NCI-H748 treated with DMSO at 0.1 percent for 48 hours (cell line): ENCODE measurements around the gene CCSER1.
"Not testable (repeated sequence)": the region's sequence is repeated elsewhere in the genome, so short reads cannot be mapped to it uniquely, and the experiment has no call there.

Experiments
- DNase-seq: peaks from one replicate; lab custom pipeline; 2025; lab: John Stamatoyannopoulos, UW

The CCSER1 gene

DNA sequence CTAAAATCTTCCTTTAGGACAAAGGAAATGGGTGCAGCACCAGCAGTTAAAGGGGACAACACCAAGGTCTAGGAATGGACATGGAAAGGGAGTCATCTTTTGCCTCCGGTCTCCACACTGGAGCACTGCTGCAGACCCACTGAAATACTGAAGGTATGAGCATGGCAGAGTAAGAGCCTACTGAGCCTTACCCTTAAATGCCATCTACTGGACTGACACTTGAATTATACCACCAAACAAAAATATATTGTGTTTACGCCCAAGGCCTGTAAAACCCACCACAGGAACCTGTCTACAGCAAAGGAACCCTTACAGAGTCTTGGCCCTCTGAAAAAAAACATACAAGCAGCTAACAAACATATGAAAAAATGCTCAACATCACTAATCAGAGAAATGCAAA, 443.4 kb downstream of the CCSER1 start:
- DNase-seq: no peak

DNA sequence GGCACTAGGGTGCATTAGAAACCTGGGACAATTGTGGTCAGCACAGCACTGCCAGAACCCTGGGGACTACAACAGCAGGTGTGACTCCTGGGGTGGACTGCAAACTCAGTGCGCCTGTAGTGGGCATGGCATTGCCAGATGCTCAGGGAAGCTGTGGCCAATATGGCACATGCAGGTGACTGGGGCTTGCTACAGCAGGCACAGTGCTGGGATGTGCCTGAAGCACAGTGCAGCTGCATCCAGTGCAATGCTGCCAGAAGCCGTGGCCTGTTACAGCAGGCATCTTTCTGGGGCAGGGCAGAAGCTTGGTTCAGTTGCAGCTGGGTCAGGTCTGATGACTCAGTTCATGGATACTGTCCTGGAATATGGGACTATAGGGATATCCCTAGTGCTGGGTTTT, 445.8 kb downstream of the CCSER1 start:
- DNase-seq: no peak

DNA sequence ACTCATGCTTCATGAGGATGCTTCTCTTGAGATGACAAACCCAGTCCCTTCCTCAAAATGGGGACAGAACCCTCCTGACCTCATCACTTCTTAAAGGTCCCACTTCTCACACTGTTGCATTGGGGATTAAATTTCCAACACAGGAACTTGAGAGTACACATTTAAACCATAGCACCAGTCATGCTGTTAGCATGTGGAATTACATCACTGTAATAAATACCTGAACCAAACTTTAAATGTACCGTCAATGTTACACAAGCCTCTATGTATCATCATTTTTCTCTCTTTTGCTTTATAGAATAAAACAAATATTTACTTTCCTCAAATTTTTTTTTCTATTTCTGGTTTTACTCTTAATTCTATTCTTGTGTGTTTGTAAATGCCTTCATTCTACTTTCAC, 448.2 kb downstream of the CCSER1 start:
- DNase-seq: no peak

DNA sequence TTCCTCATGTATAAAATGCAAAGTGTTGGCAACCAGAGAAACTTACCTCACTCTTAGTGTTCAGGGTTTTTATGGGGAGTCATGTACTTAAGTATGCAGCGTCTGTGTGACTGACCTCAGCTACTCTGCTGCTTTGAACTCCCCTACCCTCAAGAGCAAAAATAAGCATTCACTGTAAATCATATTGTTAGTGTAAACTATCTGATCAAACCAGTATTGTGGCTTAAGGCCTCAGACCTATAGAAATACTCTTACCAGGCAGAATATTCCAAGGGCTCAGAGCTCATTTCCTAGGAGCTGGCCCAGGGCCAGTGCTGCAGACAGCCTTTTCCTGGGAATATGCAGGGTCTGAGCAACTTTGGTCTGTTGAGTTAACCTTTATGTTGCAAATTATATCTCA, 453.1 kb downstream of the CCSER1 start:
- DNase-seq: no peak

DNA sequence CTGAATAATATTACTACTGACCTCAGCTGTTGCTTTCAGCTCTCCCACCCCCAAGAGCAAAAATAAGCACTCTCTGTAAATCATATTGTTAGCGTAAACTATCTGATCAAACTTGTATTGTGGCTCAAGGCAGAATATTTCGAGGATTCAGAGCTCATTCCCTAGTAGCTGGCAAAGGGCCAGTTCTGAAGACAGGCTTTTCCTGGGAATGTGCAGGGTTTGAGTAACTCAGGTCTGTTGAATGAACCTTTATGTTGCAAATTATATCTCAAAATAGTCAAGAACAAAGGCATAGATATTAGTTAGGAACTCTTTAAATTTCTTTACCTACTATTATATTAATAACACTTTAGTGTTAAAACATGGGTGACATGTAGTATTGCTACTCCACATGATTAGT, 454.9 kb downstream of the CCSER1 start:
- DNase-seq: no peak

DNA sequence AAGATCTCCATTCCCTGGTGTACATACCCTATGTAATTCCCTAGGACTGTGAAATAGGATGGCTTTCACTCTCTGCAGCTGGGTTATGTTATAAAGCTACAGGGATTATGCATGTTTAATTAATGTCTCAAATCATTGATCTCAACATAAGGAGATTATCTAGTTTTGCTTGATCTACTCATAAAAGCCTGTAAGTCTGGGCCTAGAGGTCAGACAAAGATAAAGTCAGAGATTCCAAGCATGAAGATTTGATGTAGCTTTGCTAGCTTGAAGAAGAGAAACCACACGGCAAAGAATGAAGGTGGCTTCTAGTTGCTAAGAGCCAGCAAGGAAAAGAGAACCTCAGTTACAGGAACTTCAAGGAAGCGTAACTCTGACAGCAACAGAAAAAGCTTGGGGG, 456.9 kb downstream of the CCSER1 start:
- DNase-seq: no peak

DNA sequence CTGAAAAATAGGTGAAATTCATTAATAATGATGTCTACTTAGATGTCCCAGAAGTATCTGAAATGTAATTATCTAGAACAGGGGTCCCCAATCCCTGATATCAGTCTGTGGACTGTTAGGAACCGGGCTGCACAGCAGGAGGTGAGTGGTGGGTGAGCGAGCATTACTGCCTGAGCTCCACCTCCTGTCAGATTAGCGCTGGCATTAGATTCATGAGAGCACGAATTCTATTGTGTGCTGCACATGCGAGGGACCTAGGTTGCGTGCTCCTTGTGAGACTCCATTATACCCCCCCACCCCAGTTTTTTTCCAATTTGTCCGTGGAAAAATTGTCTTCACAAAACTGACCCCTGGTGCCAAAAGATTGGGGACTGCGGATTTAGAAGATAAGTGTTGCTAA, 458.8 kb downstream of the CCSER1 start:
- no peak for DNase-seq

DNA sequence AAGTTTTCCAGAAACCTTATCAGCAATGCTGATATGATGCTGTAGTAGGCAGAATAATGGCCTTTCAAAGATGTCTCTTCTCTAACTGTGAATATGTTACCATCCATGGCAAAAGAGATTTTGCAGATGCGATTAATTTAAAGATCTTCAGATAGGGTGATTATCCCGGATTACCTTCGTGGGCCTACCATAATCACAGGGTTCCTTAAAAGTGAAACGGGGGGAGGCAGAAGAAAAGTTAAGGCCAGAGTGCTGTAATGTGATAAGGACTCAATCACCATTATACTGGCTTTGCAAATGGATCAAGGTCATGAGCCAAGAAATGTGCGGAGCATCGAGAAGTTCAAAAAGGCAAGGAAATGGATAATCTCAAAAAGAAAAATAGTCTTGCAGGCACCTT, 459.6 kb downstream of the CCSER1 start:
- no peak for DNase-seq

DNA sequence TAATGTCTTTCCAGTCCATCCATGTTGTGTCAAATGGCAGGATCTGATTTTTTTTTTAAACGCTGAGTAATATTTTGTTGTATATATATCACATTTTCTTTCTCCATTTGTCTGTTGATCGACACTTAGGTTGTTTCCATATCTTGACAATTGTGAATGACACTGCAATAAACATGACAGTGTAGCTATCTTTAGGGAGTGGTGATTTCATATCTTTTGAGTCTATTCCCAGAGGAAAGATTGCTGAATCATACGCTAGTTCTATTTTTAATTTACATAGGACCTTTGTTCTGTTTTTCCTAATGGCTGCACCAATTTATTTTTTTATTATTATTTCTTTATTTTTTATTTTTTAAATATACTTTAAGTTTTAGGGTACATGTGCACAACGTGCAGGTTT, 470.7 kb downstream of the CCSER1 start:
- DNase-seq: no peak

DNA sequence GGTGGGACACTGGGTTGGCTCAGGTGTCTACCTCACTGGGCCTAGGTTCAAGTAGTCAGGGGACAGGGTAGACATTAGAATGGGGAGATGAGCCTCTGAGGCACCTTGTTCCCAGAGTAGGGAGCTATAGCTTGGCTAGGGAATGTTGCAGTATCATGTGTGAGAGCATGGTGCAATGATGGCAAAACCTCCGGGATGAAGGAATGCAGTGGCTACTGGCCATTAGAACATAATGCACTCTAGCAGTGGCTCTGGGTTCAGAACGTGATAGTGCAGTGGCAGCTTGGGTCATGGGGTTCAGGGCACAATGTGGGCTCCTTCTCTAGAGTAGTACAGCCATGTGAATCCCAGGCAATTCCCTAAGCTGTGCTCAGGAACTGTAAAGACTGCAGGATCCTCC, 471.5 kb downstream of the CCSER1 start:
- DNase-seq: no peak

DNA sequence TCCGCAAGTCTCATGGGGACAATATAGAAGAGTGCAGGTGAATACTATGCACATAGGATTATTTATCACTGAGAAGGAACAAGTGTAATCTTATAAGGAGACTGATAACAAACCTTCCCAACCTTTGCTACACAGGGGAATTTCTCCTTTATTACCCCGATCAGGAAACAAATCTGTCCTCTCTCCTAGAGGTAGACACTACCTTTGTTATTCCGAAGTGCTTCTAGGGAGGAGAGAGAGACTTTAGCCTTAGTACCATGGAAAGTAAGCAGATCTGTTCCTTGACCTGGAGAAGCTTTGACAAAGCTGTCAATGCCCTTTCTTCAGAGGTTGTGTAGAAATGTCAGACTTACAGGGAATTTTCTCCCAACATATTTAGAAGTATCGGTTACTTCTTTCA, 475.5 kb downstream of the CCSER1 start:
- no peak for DNase-seq

DNA sequence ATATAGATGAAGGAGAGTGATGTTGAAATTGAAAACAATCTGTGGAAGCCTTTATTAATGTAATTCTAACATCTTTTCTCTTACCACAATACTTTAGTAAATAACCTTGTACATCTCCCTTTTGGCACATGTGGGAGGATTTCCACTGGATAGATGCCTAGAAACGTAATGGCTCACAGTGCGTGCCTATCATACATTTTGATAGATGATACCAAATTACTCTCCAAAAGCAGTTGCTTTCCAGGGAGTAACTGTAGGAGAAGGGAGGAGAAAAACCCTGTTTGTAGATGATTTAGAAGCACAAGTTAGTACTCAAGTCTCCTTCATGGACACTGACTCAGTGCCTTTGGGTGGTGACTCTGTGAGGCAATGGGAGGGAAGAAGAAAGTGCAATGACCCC, 476.3 kb downstream of the CCSER1 start:
- no peak for DNase-seq

DNA sequence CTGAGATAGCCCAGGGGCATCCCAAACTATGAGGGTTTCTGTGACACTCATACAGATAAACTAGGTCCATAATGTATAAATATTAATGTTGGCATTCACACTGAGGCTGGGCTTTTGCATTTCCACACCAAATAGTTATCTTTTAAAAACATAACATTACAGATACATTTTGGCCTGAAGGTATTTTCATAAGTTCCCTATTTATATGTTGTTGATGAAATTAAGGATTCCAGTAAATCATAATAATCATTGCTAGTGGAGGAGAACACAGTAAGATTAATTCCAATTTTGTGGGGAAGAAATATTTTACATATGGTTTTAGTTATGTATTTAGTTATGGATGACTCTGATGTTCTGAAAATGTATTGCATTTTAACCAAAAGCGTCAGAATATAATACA, 479.6 kb downstream of the CCSER1 start:
- no peak for DNase-seq

DNA sequence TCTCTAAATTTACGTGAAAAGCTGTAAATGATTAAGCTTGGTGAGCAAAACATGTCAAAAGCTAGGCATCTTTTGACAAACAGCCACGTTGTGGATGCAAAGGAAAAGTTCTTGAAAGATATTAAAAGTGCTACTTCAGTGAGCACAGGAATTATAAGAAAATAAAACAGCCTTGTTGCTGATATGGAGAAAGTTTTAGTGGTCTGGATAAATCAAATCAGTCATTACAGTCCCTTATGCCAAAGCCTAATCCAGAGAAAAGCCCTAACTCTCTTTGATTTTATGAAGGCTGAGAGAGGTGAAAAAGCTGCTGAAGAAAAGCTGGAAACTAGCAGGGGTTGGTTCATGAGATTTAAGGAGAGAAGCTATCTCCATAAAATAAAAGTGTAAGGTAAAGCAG, 487.2 kb downstream of the CCSER1 start:
- no peak for DNase-seq

DNA sequence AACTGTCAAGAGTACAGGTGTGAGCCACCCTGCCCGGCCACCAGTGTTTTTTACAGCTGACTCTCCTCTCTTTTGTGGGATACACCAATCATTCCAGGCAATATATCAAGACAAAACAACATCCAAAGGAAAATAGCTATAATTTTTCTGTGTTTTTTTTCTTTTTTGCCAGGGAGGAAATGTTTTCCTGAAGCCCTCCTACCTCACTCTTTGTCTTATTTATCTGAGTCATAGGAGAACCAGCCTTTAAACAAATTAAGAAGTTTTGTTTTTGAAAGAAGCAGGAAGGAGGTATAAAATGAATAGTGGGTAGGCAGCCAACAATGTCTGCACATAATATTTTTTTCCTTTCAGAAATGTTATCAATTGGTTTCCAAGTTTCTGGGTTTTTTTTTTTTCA, 493.9 kb downstream of the CCSER1 start:
- no peak for DNase-seq

DNA sequence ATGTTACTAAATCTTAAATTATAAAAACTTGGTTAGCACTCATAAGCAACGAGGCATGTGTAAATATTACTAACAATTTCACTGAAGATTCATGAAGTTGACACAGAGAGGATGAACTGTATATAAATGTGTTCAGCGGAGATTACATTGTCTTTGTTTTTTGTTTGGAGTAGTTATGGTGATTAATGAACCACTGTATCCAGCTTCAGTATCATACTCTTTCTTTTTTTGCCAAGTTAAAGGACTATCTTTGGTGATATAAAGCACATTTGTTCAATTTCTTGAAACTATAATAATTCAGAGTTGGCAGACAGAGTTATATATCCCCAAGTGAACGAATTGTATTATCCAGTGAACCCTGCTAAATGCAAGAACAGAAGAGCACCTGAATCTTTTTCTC, 497.6 kb downstream of the CCSER1 start:
- no peak for DNase-seq

DNA sequence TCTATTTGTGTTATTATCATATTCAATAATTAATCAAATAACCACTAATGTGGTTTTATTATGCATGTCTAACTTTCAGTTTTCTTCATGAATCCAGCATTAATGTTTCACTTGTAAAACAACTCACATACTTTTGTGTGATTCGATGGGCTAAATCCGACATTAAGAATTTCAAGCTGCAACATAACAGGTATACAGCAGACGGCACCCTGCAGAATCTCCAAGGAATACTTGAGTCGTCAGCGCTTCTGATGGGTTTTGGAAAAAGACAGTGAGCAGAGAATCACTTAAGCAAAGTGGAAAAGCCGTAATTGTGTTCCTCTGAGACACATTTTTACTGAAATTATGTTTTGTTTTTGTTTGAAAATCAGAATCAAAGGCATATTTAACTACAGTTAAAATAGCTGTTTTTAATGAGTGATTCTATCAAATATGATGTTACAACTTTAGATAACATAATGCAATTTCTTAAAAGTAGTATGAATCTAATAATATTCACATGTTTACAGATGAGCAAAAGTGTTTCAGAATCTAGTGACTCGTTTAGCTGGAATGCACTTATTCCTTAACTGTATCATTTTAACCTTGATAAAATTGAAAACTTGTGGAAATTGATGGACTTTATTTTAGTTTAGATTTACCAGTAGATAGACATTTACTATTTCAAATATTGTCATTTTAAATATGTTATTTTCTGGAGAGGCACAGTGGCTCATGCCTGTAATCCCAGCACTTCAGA, 514.8 kb downstream of the CCSER1 start:
- no peak for DNase-seq

DNA sequence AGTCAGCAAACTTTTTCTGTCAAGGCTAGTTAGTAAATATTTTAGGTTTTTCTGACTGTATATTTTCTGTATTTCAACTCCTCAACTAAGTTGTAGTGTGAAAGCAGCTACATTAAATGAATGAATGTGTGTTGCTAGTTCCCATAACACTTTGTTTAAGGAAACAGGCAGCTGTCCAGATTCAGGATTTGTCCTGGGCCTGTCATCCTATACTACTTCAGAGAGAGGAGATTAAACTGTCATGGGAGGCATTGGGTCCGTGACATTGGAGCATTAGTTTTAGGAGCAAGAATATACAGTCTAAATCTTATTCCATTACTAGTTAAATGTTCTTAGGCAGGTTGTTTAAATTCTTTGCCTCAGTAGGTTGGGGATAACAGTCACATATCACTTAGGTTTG, 516.0 kb downstream of the CCSER1 start:
- DNase-seq: no peak

DNA sequence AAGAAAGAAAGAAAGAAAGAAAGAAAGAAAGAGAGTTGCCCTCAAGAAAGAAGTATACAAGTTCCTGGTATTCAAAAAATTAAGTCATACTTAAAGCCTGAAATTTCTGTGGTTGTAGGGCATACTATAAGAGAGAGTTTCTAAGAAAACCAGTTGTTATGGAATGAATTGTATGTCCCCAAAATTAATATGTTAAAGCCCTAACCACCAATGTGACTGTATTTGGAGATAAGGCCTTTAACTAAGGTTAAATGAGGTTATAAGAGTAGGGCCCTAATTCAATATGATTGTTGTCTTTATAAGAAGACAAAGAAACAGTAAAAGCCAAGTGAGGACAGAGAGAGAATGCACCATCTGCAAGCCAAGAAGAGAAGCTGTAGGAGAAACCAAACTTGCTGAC, 521.1 kb downstream of the CCSER1 start:
- DNase-seq: no peak

DNA sequence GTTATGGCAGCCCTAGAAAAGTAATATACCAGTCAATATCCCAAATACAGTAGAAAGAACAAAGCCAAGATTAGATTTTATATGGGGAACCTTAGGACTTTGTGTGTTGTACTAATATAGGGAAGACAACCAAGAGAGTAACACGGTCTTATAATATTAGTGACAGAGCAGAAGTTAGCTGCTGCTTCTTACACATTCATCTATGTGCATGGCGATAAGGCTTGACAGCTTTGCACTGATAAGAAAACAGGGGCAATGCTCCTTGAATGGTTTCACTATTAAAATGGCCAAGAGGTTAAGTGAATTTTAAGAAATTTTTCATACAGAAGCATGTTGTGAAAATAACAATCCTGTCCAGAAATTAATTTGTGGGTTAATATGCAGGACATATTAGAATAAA, 521.6 kb downstream of the CCSER1 start:
- DNase-seq: no peak

DNA sequence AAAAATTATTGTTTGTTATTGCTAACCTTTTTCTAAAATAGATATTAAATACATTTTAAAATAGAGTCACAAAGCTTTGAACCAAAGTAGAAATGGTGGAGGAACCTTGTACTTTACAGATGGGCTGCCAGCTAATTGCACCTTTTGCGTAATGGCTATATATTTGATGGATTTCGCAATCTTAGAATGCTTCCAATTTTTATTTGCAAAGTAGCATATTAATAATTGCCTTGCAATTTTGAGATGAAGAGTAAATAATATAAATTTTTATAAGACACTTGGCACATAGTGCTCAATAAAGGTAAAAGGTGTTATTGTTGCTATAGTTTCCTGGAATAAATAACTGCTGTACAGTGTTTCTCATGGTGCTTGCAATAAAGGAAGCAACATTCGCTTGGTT, 533.5 kb downstream of the CCSER1 start:
- DNase-seq: no peak

DNA sequence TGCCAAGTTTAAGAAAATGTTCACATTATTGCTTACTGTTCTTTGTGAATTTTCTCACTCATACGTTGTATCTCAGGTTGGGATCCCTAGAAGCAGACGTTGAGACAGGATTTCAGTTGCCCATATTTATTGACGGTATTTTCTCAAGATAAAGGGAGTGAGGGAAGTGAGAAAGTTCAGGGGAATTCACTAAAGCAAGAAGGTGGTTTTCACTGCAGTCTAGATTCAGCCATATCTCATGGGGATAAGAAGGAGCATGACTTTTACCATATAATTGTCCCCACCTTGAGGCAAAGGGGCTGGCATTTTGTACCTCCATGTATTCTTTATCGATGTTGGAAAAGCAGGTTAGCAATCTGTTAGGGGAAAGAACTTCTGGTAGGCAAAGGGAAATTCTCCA, 543.0 kb downstream of the CCSER1 start:
- DNase-seq: no peak

DNA sequence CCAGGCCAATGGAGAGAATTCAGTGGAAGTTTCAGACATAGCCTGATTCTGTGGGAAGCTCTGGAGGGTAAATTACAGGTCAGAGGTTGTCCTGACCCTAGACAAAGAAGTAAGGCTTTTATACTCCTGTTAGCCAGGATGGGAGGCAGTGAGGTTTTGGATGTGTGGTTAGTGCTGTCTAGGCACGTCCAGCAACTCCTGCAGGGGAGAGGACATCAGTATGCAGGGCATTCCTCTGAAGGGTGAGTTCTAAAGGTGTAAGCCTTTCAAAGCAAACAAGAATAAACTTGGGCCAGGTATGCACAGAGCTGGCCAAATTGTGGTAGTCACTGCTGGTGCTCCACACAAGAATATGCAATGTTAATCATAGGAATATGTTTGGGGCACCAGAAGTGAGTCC, 562.5 kb downstream of the CCSER1 start:
- DNase-seq: no peak

DNA sequence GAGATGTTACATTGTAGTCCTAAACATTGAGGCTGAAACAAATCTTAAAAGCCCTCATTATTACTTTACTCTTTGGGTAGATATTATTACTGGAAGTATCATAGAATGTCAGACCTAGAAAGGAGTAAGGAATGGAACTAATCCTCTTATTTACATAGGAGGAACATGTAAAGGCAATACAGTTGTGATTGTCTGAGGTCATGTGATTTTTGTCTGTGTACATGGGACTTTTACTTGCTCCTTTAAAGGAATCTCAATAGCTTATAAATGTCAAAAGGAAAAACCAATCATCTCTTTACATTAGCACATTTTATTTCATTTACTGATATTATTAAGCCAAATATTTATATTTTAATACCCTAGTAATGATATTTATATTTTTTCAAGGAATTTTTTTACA, 568.2 kb downstream of the CCSER1 start:
- no peak for DNase-seq

DNA sequence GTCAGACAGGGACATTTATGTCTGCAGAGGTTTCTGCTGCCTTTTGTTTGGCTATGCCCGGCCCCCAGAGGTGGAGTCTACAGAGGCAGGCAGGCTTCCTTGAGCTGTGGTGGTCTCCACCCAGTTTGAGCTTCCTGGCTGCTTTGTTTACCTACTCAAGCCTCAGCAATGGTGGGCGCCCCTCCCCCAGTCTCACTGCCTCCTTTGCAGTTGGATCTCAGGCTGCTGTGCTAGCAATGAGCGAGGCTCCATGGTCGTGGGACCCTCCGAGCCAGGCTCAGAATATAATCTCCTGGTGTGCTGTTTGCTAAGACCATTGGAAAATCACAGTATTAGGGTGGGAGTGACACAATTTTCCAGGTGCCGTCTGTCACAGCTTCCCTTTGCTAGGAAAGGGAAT, 578.3 kb downstream of the CCSER1 start:
- DNase-seq: not testable (repeated sequence)
